Iris pigment epithelial cell (primary cell): ENCODE results near the gene GSC.
"Not testable (repeated sequence)": the region's sequence is repeated elsewhere in the genome, so short reads cannot be mapped to it uniquely, and the experiment has no call there.

Experiments used
- DNase-seq: peaks from one replicate; pipeline ENCODE4 v3.0.0-alpha.2; 2011; ENCODE audit warnings: low read depth

The GSC gene

GRCh38 chr14:94771906-94772490 is 2.1 kb upstream of the GSC start:
- DNase-seq = no peak

DNA sequence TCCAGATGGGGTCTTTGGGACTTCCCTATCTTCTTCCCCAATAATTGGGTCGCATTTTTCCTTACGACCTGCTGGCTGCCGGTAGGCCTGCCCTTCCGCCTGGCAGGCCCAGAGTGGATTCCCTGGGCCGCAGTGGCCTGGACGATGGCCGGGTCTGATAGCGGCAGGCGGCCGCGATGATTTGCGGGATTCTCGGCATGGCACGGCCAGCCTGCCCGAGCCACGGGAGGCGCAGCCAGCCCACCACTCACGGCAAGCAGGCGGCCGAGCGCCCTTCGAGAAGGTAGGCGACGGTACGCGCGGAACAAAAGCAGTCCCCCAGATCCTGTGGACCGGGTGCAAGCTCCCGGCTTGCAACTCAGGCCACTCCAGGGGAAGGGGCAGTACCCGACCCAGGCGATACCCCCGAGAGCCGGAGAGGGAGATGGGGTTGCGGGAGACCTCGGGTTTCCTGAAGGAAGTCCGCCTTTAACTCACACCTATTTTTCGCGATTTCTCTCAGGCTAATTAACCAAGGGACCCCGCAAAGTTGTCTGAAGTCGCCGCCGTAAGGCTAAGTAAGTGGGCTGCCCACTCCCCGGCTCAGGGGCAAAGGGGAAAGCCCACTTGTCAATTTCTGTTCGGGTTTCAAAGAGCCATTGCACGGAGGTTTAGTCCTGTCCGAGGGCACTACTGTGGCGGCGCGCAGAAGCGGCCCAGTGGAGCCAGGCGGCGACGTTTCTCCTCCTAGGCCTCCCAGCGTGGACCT is 1.4 kb upstream of the GSC start:
- DNase-seq = no peak

- no peak for DNase-seq
Observed at GRCh38 chr14:94770815-94771157, 873 bp upstream of the GSC start.

GRCh38 chr14:94770251-94770749 is 387 bp upstream of the GSC start:
- DNase-seq = no peak

- DNase-seq = peak; percentile 10
Observed at GRCh38 chr14:94768521-94769390, 1.2 kb downstream of the GSC start.

DNA sequence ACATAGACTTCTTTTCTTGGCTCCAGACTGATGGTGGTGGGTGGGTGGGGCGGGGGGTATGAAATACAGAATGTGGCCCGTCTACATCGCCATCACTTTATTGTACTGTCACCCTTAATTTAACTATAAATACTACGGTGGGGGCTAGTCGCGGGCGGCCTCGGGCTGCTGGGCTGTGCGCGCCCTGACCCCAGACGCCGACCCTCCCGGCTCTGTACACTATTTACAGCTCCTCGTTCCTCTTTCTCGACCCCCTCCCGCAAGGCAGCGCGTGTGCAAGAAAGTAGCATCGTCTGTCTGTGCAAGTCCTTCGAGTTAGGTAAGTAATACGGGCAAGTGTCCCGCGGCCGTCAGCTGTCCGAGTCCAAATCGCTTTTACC is 1.8 kb downstream of the GSC start:
- no peak for DNase-seq

GRCh38 chr14:94767321-94767878 is 2.5 kb downstream of the GSC start:
- no peak for DNase-seq

GRCh38 chr14:94764573-94764972 is 5.3 kb downstream of the GSC start:
- no peak for DNase-seq

DNA sequence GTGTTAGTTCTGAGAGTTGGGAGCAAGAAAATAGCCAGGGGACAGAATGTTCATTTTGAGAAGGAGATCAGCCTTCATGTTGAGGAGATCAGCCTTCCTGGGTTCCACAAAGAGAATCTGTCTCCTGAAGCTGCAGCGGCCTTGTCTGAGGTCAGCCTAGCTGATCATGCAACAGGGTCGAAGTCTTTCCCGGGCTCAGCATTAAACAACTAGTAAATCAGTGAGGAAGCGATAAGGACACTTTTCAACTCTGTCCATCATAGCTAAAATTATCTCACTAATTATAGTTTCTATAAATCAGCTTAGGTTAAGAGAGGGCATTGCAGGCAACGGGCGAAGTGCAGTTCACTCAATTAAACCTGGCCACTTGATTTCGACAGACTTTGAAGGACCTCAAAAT is 7.5 kb downstream of the GSC start:
- no peak for DNase-seq

- no peak for DNase-seq
Observed at GRCh38 chr14:94761997-94762377, 7.9 kb downstream of the GSC start.

GRCh38 chr14:94761348-94761996 is 8.4 kb downstream of the GSC start:
- no peak for DNase-seq

GRCh38 chr14:94756310-94756882 is 13.5 kb downstream of the GSC start:
- DNase-seq = no peak

- no peak for DNase-seq
Observed at GRCh38 chr14:94754391-94754942, 15.4 kb downstream of the GSC start.

- no peak for DNase-seq
Observed at GRCh38 chr14:94752591-94753436, 17.1 kb downstream of the GSC start.

DNA sequence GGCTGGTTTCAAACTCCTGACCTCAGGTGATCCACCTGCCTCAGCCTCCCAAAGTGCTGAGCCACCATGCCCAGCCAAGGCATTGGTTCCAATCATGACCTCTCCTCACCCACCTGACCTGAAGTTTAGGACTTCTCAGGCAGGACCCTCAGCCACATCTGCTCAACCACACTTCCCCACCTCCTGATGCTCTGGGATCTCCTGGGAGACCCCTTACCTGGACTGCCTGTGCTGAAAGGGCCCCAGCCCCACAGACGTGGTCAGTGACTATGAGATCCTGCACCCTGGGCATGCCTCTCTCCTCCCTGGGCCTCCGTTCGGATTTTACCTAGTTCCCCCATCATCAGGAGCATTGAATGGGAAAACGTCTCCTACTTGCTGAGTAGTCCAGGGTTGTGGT is 18.0 kb downstream of the GSC start:
- no peak for DNase-seq

DNA sequence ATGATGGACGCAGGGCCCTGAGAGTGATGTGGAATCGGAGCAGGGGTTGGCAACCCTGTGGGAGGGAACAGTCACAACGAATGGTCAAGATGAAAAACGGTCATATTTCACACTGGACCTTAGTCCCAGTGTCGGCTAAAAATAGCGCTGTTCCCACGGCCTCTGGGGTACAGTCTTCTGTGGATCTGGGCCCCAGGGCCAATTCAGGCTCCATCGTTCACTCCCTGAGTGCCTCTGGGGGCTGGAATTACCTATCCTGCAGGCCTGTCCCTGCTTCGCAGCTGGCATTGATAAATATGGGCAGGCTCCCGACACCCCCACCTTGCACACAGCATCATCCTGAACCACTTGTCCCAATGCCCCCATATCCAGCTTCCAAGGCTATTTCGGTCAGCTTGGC is 18.6 kb downstream of the GSC start:
- no peak for DNase-seq

DNA sequence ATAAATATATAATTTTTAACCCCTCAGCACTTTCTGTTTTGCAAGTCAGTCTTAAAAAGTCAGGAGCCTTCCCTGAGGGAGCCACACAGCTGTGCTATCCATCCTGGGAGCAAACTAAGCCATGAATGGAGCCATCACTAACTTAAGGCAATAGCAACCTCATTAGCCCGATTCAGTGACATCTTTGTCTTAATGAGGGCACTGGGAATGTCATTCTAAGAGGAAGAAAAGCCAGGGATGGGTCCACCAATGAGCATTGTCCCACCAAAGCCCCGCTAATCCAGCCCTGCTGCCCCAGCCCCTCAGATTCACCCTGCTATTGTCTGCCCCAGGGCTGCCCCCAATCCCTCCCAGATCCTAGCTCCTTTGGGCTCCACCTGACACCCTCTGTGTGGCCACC is 19.5 kb downstream of the GSC start:
- no peak for DNase-seq

DNA sequence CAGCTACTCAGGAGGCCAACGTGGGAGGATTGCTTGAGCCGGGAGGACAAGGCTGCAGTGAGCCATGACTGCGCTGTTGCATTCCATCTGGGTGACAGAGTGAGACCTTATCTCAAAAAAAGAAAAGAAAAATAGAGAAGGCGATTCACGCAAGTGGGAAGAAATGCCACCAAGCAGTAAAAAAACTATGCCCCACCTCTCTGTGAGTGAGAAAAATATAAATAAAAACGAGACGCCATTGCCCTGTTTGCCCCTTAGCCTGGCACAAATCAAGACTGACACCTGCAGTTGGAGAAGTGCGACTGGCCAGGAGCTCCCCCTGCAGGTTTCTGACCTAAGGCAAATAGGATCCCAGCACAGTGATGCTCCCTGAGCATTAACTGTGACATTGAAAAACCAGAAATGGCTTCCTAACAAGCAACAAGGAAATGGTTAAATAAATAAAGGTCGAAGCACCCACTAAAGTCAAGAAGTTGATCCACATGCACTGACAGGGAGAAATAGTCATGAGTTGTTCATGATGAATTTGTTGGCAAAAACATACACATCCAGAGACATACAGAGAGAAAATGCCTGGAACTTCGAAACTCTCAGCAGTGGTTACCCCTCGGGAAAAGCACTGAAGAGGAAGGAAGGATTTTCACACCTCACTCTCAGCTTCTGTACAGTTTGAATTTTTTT is 21.1 kb downstream of the GSC start:
- DNase-seq = peak; percentile 14

- DNase-seq = no peak
Observed at GRCh38 chr14:94747739-94748138, 22.2 kb downstream of the GSC start.

GRCh38 chr14:94747153-94747552 is 22.8 kb downstream of the GSC start:
- DNase-seq = not testable (repeated sequence)
